GM21529 (cell line): ENCODE data around the gene SPO11.

ENCODE experiments used
- ATAC-seq: cut with Tn5 transposase; IDR thresholded peaks from one replicate; pipeline ENCODE4 v1.9.1; 2021; ENCODE audit not compliant: unreplicated experiment

SPO11 gene

DNA sequence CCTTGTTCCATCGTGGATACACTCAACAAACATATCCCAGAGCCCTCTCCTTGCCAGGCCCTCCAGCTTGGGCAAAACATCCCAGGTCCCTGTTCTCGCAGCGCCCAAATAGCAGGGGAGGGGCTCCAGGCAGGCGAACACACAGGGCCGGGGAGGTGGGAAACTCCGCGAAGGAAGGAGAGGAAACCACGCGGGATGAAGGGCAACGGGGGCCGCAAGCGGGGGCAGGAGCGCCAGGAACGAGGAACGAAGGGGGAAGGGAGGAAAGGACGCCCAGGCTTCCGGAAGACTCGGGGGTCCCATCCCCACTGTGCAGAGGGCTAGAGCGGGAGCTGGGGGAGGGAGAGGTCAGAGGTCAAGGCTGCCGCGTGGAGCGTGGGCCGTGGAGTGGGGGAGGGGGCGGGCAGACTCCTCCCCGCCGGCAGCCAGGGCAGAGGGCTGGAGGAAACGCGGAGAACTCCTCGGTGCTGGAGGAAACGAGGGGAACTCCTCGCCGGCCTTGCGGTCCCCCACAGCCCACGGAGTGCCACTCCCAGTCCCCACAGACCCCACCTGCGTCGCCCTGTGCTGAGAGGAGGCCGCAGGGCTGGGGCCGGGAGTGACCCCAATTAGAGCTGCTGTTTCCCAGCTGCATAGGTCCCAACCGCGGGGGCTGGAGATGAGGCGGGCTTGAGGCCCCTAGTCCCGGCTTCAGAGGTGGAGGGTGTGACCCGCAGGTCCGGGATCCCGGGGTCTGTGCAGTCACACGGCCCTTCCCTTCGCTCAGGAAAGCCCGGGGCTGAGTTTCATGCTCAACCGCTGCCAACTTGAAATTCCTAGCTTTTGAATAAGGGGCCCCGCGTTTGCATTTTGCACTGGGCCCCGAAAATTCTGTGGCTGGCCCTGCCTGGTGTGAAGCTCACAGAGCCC lies 60.3 kb downstream of the SPO11 start:
- no peak for ATAC-seq

DNA sequence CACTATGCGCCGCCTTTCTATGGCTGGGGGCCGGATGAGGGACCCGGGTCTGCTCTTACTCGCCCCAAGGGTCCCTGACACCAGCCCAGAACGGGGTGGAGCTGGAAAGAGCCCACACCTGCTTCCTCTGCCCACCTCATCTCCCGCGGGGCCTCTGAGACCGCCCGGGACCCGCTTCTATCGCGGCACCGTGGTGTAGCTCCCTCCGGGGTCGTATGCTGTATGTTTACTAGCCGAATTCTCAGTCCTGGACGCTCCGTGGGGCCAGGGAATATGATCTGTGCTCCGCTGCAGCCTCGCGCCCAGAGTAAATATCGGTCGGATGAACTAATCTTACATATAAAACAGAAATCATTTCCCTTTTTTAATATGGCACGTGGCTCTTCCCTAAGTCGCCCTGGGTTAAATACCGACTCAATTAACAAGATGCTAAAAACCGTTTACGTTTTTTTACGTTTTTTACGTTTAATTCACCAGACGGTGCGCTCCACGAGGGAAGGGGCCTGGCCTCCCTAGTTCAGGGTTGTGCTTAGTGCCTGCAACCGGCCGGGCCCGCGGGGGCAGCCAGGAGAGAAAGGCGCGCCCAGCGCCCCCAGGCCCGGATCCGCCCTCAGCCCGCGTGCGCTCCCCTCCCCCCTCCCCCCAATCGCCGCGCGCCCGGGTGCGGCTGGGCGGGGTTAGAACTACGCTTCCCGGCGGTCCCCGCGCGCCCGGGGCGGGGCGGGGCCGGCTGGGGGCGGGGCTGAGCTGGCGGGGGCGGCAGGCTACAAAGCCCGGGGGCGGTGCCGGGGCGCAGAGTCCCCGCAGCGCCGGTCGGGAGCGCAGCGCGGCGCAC lies 61.2 kb downstream of the SPO11 start, which contains the start of gene RBM38:
Gene RBM38 (plus strand): TSS at position 793 of the 835 bp plus-strand sequence. CDS start 186 bp downstream, outside the sequence.
- ATAC-seq = peak; percentile 48

DNA sequence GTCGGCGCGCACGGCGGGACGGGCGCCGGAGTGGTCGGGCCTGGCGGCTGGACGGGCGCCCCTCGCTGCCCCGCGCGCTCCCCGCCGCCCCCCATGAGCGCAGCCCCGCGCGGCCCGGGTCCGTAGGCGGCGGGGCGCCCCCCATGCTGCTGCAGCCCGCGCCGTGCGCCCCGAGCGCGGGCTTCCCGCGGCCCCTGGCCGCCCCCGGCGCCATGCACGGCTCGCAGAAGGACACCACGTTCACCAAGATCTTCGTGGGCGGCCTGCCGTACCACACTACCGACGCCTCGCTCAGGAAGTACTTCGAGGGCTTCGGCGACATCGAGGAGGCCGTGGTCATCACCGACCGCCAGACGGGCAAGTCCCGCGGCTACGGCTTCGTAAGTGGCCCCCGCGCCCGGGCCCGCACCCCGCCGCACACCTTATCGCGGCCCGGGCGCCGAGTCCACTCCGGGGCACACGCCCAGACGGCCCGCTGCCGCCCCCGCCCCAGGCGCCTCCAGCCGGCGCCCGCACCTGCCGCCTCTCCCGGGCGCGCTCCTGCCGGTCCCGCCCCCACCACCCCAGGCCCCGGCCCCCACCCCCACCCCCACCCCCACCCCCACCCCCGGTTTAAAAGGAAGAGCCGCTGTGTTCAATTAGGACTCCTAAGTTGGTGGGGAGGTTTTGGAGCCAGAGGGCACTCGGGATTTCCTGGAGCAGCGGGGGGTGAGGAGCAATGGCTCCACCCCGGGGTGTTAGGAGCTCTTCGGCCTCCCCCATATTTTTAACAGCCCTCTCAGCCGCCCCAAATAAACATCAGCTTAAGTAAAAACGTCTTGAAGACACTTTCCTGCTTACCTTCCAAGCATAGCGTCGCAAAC lies 62.1 kb downstream of the SPO11 start:
- ATAC-seq = peak; percentile 6

DNA sequence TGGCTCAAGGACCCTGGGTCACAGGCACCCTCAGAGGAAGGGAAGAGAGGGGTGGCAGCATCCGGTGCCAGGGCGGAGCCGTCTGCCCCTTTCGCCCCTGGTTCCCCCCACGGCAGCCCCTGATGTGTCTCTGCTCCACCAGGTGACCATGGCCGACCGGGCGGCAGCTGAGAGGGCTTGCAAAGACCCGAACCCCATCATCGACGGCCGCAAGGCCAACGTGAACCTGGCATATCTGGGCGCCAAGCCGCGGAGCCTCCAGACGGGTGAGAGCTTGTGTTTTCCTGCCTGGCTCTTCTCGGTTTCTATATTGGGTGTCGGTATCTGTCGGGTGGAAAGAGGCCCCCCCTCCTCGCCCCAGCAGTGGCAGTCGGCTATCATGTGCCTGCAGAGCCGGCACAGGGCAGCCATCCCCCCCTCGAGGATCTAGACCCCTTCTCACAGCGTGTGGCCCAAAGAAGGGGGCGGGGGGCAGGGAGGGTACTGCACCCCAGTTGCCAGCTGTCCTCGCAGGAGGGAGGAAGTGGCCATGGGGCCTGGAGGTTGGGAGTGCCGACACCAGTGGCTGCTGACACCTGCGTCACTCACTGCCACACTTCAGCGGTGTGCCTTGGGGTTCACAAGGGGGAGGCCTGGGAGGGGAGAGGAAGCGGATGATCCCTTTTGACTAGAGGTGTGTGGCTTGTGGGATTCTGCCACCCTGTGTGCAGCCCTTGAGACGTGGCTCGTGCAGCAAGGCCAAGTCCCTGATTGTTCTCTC lies 63.1 kb downstream of the SPO11 start:
- ATAC-seq = peak; percentile 23
